Measurements from ENCODE around the gene GABRD. TPM values are rescaled to one million over a fixed set of nuclear protein-coding genes. Genes with fewer than 3 reads are reported as not detected.

GABRD gene
- total and polyA plus RNA-seq, 2 experiments from 2014 or later, result 2.1 to 5.1 TPM

DNA sequence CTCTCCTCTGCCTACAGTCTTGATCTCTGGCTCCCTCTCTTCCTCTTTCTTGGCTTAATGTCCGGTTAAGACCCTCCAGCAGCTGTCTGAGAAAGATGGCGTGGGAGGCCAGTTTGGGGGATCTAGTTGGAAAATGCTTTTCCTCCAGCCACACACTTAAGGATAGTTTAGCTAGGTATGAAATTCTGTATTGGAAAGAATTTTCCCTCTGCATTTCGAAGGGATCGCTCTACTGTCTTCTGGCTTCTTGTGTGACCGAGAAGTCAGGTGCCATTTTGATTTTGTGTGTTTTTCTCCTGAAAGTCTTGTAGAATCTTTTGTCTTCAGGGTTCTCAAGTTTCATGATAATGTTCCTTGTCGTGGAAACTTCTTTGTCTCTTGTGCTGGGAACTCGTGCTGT is 59.0 kb downstream of the GABRD start:
- Histone ChIP-seq H3K27me3 (ENCODE audit: insufficient read depth) (no peaks in the 10 kb centered on the region), H4K20me1 (replicated peaks; ENCODE audit: insufficient read depth) (peaks cover 8% of the 10 kb centered on the region; the same call in 1 of the 2 replicates), H3K4me3 (no peak overlapping the region), H3K4me2 (no peak overlapping the region), H3K4me1 (ENCODE audit: insufficient read depth) (no peaks in the 10 kb centered on the region), H3F3A (replicated peaks; ENCODE audit: low read depth) (no peaks in the 10 kb centered on the region), H3K36me3 (ENCODE audit: insufficient read depth) (peaks cover 9% of the 10 kb centered on the region; the same call in 1 of the 2 replicates), H3K79me2 (replicated peaks; ENCODE audit: insufficient read depth) (peaks cover 68% of the 10 kb centered on the region), H3K9me2 (ENCODE audit: insufficient read depth) (no peaks in the 10 kb centered on the region), H2AFZ (no peak overlapping the region), H3K27ac (ENCODE audit: low read depth) (no peak overlapping the region)
- H3K9me3 Mint-ChIP-seq, result peaks cover 22% of the 10 kb centered on the region
- ATAC-seq, result no peak
- peaks cover 16% of the 10 kb centered on the region for H3K27me3 Mint-ChIP-seq (ENCODE audit: insufficient read depth, low read depth, poor library complexity)
- TF ChIP-seq, protein P1, sequence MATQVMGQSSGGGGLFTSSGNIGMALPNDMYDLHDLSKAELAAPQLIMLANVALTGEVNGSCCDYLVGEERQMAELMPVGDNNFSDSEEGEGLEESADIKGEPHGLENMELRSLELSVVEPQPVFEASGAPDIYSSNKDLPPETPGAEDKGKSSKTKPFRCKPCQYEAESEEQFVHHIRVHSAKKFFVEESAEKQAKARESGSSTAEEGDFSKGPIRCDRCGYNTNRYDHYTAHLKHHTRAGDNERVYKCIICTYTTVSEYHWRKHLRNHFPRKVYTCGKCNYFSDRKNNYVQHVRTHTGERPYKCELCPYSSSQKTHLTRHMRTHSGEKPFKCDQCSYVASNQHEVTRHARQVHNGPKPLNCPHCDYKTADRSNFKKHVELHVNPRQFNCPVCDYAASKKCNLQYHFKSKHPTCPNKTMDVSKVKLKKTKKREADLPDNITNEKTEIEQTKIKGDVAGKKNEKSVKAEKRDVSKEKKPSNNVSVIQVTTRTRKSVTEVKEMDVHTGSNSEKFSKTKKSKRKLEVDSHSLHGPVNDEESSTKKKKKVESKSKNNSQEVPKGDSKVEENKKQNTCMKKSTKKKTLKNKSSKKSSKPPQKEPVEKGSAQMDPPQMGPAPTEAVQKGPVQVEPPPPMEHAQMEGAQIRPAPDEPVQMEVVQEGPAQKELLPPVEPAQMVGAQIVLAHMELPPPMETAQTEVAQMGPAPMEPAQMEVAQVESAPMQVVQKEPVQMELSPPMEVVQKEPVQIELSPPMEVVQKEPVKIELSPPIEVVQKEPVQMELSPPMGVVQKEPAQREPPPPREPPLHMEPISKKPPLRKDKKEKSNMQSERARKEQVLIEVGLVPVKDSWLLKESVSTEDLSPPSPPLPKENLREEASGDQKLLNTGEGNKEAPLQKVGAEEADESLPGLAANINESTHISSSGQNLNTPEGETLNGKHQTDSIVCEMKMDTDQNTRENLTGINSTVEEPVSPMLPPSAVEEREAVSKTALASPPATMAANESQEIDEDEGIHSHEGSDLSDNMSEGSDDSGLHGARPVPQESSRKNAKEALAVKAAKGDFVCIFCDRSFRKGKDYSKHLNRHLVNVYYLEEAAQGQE (IDR thresholded peaks at IDR 0.05; ENCODE audit: unreplicated experiment), result no peak
- TF ChIP-seq STAT1 (IDR thresholded peaks at IDR 0.05; ENCODE audit: unreplicated experiment) (no peak), JUNB (IDR thresholded peaks at IDR 0.05; ENCODE audit: unreplicated experiment) (no peak), CTCF (conservative IDR thresholded peaks at IDR 0.05; ENCODE audit: low read depth in 2 of 2) (no peak)
- DNase-seq (ENCODE audit: low spot score), result no peak
- no peak overlapping the region for H3K27ac Mint-ChIP-seq
- H3K36me3 Mint-ChIP-seq (ENCODE audit: low read depth), result peaks cover 44% of the 10 kb centered on the region
- no peak overlapping the region for H3K4me3 Mint-ChIP-seq
- peaks cover 13% of the 10 kb centered on the region for H3K4me1 Mint-ChIP-seq

DNA sequence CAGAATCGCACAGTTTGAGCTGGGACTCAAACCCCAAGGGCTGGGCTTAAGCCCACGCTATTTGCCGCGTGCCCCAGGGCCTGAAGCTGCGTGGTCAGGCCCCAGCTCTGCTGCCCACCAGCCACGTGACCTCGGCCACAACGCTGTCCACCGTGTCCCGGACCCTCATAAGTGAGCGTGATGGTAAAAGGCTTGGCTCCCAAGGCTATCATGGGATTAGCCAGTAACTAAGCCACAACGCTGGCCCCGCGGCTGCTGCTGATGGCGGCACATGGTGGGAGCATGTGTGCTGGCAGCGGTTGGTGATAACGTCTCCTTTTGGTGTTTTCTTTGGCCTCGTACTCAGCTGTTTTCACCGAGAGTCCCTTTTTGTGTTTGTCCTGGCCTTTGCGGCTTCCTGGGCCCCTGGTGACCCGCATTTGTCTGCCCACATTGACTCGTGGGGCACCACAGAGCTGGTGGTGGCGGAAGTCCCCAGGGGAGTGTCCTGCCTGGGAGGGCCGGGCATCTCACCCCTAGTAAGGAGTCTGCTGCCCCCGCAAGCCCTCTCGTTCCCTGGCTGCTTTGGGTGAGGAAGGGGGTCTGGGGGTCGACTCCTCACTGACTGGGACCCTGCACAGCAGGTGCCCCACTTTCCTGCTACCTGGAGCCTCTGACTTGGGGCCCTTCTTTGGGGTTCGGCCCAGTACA is 60.4 kb downstream of the GABRD start:
- H3K4me1 ChIP-seq (ENCODE audit: insufficient read depth), result no peaks in the 10 kb centered on the region
- H3K27ac ChIP-seq (ENCODE audit: low read depth), result no peak overlapping the region
- no peak overlapping the region for H3K4me2 ChIP-seq
- peaks cover 9% of the 10 kb centered on the region; the same call in 1 of the 2 replicates for H3K36me3 ChIP-seq (ENCODE audit: insufficient read depth)
- peaks cover 7% of the 10 kb centered on the region for H3K4me1 Mint-ChIP-seq
- no peak overlapping the region for H3K27ac Mint-ChIP-seq
- no peak for DNase-seq (ENCODE audit: low spot score)
- H3K36me3 Mint-ChIP-seq (ENCODE audit: low read depth), result peaks cover 44% of the 10 kb centered on the region
- H3K27me3 ChIP-seq (ENCODE audit: insufficient read depth), result no peaks in the 10 kb centered on the region
- H3K9me3 Mint-ChIP-seq, result peaks cover 22% of the 10 kb centered on the region
- peaks cover 8% of the 10 kb centered on the region; the same call in 1 of the 2 replicates for H4K20me1 ChIP-seq (replicated peaks; ENCODE audit: insufficient read depth)
- H3K4me3 Mint-ChIP-seq, result no peak overlapping the region
- ATAC-seq, result no peak
- H3K79me2 ChIP-seq (replicated peaks; ENCODE audit: insufficient read depth), result peaks cover 67% of the 10 kb centered on the region
- no peaks in the 10 kb centered on the region for H3K9me2 ChIP-seq (ENCODE audit: insufficient read depth)
- H3K27me3 Mint-ChIP-seq (ENCODE audit: insufficient read depth, low read depth, poor library complexity), result peaks cover 19% of the 10 kb centered on the region
- H3K4me3 ChIP-seq, result no peak overlapping the region
- no peak overlapping the region for H2AFZ ChIP-seq
- no peaks in the 10 kb centered on the region for H3F3A ChIP-seq (replicated peaks; ENCODE audit: low read depth)
- no peak for TF ChIP-seq JUNB (IDR thresholded peaks at IDR 0.05; ENCODE audit: unreplicated experiment)
- TF ChIP-seq, protein P2, sequence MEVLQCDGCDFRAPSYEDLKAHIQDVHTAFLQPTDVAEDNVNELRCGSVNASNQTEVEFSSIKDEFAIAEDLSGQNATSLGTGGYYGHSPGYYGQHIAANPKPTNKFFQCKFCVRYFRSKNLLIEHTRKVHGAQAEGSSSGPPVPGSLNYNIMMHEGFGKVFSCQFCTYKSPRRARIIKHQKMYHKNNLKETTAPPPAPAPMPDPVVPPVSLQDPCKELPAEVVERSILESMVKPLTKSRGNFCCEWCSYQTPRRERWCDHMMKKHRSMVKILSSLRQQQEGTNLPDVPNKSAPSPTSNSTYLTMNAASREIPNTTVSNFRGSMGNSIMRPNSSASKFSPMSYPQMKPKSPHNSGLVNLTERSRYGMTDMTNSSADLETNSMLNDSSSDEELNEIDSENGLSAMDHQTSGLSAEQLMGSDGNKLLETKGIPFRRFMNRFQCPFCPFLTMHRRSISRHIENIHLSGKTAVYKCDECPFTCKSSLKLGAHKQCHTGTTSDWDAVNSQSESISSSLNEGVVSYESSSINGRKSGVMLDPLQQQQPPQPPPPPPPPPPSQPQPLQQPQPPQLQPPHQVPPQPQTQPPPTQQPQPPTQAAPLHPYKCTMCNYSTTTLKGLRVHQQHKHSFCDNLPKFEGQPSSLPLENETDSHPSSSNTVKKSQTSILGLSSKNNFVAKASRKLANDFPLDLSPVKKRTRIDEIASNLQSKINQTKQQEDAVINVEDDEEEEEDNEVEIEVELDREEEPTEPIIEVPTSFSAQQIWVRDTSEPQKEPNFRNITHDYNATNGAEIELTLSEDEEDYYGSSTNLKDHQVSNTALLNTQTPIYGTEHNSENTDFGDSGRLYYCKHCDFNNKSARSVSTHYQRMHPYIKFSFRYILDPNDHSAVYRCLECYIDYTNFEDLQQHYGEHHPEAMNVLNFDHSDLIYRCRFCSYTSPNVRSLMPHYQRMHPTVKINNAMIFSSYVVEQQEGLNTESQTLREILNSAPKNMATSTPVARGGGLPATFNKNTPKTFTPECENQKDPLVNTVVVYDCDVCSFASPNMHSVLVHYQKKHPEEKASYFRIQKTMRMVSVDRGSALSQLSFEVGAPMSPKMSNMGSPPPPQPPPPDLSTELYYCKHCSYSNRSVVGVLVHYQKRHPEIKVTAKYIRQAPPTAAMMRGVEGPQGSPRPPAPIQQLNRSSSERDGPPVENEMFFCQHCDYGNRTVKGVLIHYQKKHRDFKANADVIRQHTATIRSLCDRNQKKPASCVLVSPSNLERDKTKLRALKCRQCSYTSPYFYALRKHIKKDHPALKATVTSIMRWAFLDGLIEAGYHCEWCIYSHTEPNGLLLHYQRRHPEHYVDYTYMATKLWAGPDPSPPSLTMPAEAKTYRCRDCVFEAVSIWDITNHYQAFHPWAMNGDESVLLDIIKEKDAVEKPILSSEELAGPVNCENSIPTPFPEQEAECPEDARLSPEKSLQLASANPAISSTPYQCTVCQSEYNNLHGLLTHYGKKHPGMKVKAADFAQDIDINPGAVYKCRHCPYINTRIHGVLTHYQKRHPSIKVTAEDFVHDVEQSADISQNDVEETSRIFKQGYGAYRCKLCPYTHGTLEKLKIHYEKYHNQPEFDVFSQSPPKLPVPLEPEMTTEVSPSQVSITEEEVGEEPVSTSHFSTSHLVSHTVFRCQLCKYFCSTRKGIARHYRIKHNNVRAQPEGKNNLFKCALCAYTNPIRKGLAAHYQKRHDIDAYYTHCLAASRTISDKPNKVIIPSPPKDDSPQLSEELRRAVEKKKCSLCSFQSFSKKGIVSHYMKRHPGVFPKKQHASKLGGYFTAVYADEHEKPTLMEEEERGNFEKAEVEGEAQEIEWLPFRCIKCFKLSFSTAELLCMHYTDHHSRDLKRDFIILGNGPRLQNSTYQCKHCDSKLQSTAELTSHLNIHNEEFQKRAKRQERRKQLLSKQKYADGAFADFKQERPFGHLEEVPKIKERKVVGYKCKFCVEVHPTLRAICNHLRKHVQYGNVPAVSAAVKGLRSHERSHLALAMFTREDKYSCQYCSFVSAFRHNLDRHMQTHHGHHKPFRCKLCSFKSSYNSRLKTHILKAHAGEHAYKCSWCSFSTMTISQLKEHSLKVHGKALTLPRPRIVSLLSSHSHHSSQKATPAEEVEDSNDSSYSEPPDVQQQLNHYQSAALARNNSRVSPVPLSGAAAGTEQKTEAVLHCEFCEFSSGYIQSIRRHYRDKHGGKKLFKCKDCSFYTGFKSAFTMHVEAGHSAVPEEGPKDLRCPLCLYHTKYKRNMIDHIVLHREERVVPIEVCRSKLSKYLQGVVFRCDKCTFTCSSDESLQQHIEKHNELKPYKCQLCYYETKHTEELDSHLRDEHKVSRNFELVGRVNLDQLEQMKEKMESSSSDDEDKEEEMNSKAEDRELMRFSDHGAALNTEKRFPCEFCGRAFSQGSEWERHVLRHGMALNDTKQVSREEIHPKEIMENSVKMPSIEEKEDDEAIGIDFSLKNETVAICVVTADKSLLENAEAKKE (CRISPR knock-in tag; IDR thresholded peaks at IDR 0.05), result no peak
- no peak for TF ChIP-seq CREB1 (CRISPR knock-in tag; IDR thresholded peaks at IDR 0.05; ENCODE audit: low read depth)
- TF ChIP-seq EZH2phosphoT487 (IDR thresholded peaks at IDR 0.05; ENCODE audit: unreplicated experiment), result no peak
- TF ChIP-seq ZNF331 (CRISPR knock-in tag; IDR thresholded peaks at IDR 0.05; ENCODE audit: low read depth), result no peak
- no peak for TF ChIP-seq ZNF114 (CRISPR knock-in tag; IDR thresholded peaks at IDR 0.05)
